Nephron (organoid): ENCODE results near the gene MYL12A.
A peak's percentile ranks its signal among the peaks of the same experiment; 100 is the strongest.

ENCODE experiments used
- H3K27ac Mint-ChIP-seq, 3 experiments: 2 replicates each; pipeline ENCODE4 v1.8.0; 2020; ENCODE audit warnings: mixed read lengths in 3 of 3, mild to moderate bottlenecking in 2 of 3, moderate library complexity in 1 of 3
- H3K27me3 Mint-ChIP-seq: 2 replicates; pipeline ENCODE4 v1.8.0; 2021; ENCODE audit warnings: low read depth, mild to moderate bottlenecking, moderate library complexity, mixed read lengths
- H3K36me3 Mint-ChIP-seq: 2 replicates; pipeline ENCODE4 v1.8.0; 2020; ENCODE audit warnings: low read depth, mixed read lengths
- H3K4me1 Mint-ChIP-seq: 2 replicates; pipeline ENCODE4 v1.8.0; 2020; ENCODE audit warnings: mixed read lengths
- H3K4me3 Mint-ChIP-seq, 3 experiments: 2 replicates each; pipeline ENCODE4 v1.8.0; 2020; ENCODE audit warnings: mild to moderate bottlenecking in 3 of 3, mixed read lengths in 3 of 3, moderate library complexity in 2 of 3
- H3K9me3 Mint-ChIP-seq: 2 replicates; pipeline ENCODE4 v1.8.0; 2020; ENCODE audit warnings: mixed read lengths
- TF ChIP-seq, protein P1 (sequence below), 3 experiments: fragments of 200-600 bp; sonication (generic); IDR thresholded peaks; one replicate each; pipeline ENCODE4 v1.5.0; 2021; ENCODE audit warnings: antibody characterized with exemption in 3 of 3; ENCODE audit not compliant: unreplicated experiment in 3 of 3

Gene MYL12A

DNA sequence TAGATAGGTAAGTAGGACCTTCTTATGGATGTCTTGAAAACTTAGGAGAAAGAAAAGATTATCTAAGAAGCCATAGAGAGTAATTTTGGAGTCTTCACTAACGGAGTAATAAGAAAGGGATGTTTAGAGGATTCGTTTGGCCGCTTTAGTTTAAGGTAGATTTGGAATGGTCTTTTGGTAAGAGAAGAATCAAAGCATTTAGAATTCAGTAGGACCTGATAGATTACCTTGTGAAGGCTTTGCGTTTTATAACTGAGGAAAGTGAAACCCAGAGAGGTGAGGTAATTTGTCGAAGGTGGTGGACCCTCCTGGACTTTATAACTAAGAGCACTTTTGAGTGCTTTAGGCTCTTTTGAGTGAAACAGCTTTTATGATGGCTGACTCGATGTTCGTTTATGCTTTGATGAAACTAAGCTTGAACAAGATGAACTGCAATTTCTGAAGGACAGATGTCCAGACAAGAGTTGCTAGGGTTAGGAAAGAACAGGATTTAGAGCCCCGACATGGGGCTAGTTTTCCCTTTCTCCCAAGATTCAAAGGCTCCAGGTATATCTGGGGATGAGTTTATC, 15.6 kb downstream of the MYL12A start:
- H3K27me3 Mint-ChIP-seq, result no peaks in the 10 kb centered on the region
- H3K27ac Mint-ChIP-seq, result peak overlapping the region; percentile 89 to 94 (median 90)
- H3K9me3 Mint-ChIP-seq, result no peaks in the 10 kb centered on the region
- H3K36me3 Mint-ChIP-seq, result peaks cover 11% of the 10 kb centered on the region
- peak overlapping the region; percentile 84 to 91 (median 91) for H3K4me3 Mint-ChIP-seq
- peaks cover 51% of the 10 kb centered on the region for H3K4me1 Mint-ChIP-seq
- TF ChIP-seq, protein P1, sequence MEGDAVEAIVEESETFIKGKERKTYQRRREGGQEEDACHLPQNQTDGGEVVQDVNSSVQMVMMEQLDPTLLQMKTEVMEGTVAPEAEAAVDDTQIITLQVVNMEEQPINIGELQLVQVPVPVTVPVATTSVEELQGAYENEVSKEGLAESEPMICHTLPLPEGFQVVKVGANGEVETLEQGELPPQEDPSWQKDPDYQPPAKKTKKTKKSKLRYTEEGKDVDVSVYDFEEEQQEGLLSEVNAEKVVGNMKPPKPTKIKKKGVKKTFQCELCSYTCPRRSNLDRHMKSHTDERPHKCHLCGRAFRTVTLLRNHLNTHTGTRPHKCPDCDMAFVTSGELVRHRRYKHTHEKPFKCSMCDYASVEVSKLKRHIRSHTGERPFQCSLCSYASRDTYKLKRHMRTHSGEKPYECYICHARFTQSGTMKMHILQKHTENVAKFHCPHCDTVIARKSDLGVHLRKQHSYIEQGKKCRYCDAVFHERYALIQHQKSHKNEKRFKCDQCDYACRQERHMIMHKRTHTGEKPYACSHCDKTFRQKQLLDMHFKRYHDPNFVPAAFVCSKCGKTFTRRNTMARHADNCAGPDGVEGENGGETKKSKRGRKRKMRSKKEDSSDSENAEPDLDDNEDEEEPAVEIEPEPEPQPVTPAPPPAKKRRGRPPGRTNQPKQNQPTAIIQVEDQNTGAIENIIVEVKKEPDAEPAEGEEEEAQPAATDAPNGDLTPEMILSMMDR (IDR thresholded peaks at IDR 0.05; ENCODE audit: unreplicated experiment in 3 of 3), result no peak

DNA sequence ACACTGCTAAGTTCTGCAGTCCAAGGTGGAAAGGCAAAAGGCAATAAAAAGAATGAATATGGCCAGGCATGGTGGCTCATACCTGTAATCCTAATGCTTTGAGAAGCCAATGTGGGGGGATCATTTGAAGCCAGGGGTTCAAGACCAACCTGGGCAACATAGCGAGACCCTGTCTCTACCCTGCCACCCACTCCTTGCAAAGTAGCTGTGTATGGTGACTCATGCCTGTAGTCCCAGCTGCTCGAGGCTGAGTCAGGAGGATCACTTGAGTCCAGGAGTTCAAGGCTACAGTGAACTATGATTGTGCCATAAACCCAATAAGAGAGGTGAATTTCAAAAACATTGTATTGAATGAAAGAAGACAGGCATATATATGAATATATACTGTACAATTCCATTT, 16.8 kb downstream of the MYL12A start:
- Mint-ChIP-seq H3K4me3 (peak overlapping the region in 1 of 3 experiments; percentile 63), H3K36me3 (peaks cover 8% of the 10 kb centered on the region), H3K27ac (no peak overlapping the region), H3K4me1 (peaks cover 59% of the 10 kb centered on the region), H3K27me3 (no peaks in the 10 kb centered on the region), H3K9me3 (no peaks in the 10 kb centered on the region)
- TF ChIP-seq, protein P1 (IDR thresholded peaks at IDR 0.05; ENCODE audit: unreplicated experiment in 3 of 3), result no peak

DNA sequence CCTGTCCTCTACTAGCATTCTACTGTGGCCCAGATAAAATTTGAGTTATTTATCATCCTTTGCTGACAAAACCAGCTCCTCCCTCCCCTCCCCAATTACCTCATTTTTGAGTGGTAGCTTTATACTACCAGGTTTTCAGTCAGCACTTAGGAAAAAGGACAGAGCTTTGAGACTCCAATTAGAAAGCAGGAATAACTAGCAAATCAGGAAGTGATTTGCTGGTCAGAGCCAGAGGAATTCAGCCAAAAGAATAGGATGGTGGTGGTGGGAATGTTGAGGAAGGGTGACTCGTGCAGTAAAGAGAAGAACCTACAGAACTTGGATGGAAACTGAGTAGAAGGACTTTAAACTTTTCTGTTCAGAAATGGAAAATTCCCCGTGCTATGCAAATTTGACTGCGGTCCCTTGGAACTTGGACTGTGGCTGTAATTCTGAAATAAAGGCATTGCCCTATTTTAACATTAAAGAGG, 18.0 kb downstream of the MYL12A start:
- H3K27me3 Mint-ChIP-seq, result no peaks in the 10 kb centered on the region
- H3K36me3 Mint-ChIP-seq, result peaks cover 4% of the 10 kb centered on the region
- H3K4me3 Mint-ChIP-seq, result peak overlapping the region in 2 of 3 experiments; percentile 6 to 12
- H3K4me1 Mint-ChIP-seq, result peaks cover 53% of the 10 kb centered on the region
- no peaks in the 10 kb centered on the region for H3K9me3 Mint-ChIP-seq
- TF ChIP-seq, protein P1 (IDR thresholded peaks at IDR 0.05; ENCODE audit: unreplicated experiment in 3 of 3), result no peak
- peak overlapping the region in 2 of 3 experiments; percentile 2 to 8 for H3K27ac Mint-ChIP-seq

DNA sequence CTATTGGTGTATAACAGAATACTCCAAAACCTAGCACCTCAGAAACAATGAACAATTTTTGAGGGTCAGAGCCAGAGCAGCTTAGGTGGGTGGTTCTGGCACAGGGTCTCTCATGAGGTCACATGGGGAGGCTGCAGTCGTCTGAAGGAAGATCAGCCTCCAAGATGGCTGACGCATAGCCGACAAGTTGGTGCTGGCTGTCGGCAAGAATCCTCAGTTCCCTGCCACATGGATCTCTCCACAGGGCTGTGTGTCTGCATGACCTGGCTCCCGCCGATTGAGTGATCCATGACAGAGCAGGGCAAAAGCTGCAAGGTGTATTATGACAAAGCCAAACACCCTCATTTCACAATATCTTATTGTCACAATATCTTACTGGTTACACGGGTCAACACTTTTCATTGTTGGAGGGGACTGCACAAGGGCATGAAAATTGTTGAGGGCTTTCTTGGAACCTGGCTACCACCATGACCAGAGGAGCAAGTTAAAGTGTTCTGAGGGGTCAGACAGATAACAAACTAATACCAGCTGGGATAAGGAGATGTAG, 18.5 kb downstream of the MYL12A start:
- H3K4me1 Mint-ChIP-seq, result peaks cover 47% of the 10 kb centered on the region
- H3K9me3 Mint-ChIP-seq, result no peaks in the 10 kb centered on the region
- H3K27ac Mint-ChIP-seq, result no peak overlapping the region
- no peaks in the 10 kb centered on the region for H3K27me3 Mint-ChIP-seq
- H3K36me3 Mint-ChIP-seq, result no peaks in the 10 kb centered on the region
- no peak overlapping the region for H3K4me3 Mint-ChIP-seq
- TF ChIP-seq, protein P1 (IDR thresholded peaks at IDR 0.05; ENCODE audit: unreplicated experiment in 3 of 3), result no peak

DNA sequence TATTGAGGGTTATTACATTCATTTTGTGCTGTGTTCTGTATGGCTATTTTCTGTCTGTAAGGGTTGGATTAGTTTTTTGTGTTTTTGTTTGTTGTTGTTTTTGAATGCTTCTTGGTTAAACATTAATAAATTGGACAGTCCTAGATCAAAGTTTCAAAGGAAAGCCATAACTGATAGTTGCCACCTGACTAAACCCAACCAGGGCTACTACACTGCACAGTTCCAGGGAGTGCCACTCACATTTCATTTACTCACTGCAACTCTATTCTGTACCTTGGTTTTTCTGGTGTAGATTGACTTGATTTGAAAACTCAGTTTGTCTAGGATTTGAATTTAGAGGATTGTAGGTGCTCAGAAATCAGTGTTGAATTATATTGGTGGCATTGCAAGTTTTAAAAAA, 20.7 kb downstream of the MYL12A start:
- peaks cover 5% of the 10 kb centered on the region for H3K36me3 Mint-ChIP-seq
- H3K4me1 Mint-ChIP-seq, result peaks cover 35% of the 10 kb centered on the region
- H3K27ac Mint-ChIP-seq, result no peak overlapping the region
- no peak overlapping the region for H3K4me3 Mint-ChIP-seq
- no peaks in the 10 kb centered on the region for H3K9me3 Mint-ChIP-seq
- H3K27me3 Mint-ChIP-seq, result no peaks in the 10 kb centered on the region
- TF ChIP-seq, protein P1 (IDR thresholded peaks at IDR 0.05; ENCODE audit: unreplicated experiment in 3 of 3), result no peak
